ENCODE measurements around the gene FTSJ1. TPM values are rescaled to one million over a fixed set of nuclear protein-coding genes. Genes with fewer than 3 reads are reported as not detected.

The FTSJ1 gene
- polyA plus RNA-seq, 2 donors = 31.1 to 36.3 TPM

- H3K9me3 ChIP-seq (ENCODE audit: control insufficient read depth in 2 of 2, insufficient read depth in 1 of 2, low read depth in 1 of 2, low read length in 1 of 2) = no peaks in the 10 kb centered on the region
- peaks cover 0 to 8% of the 10 kb centered on the region in 2 donors for H3K4me1 ChIP-seq (ENCODE audit: control insufficient read depth in 2 of 2, insufficient read depth in 2 of 2, low read length in 1 of 2)
- no peaks in the 10 kb centered on the region for H3K27me3 ChIP-seq (ENCODE audit: control insufficient read depth in 1 of 2, insufficient read depth in 2 of 2, low read length in 2 of 2)
- H3K4me3 ChIP-seq (ENCODE audit: low read depth in 1 of 2, low read length in 2 of 2) = no peak overlapping the region
- WGBS, 2 donors = 65 to 70% methylated on average over 5 of the region's 5 CpGs
- H3K36me3 ChIP-seq (ENCODE audit: control insufficient read depth in 2 of 2, insufficient read depth in 2 of 2, low read length in 1 of 2) = no peaks in the 10 kb centered on the region
- H3K27ac ChIP-seq (ENCODE audit: low read depth in 2 of 2, low read length in 1 of 2) = no peak overlapping the region
Measured at GRCh38 chrX:48505481-48505880, 29.5 kb downstream of the FTSJ1 start.

GRCh38 chrX:48507246-48507645, 31.2 kb downstream of the FTSJ1 start:
- 67 to 91% methylated on average over 5 of the region's 5 CpGs for WGBS, 2 donors
- Histone ChIP-seq H3K27me3 (ENCODE audit: control insufficient read depth in 1 of 2, insufficient read depth in 2 of 2, low read length in 2 of 2) (no peaks in the 10 kb centered on the region), H3K4me3 (ENCODE audit: low read depth in 1 of 2, low read length in 2 of 2) (no peak overlapping the region), H3K36me3 (ENCODE audit: control insufficient read depth in 2 of 2, insufficient read depth in 2 of 2, low read length in 1 of 2) (no peaks in the 10 kb centered on the region), H3K27ac (ENCODE audit: low read depth in 2 of 2, low read length in 1 of 2) (no peak overlapping the region), H3K9me3 (ENCODE audit: control insufficient read depth in 2 of 2, insufficient read depth in 1 of 2, low read depth in 1 of 2, low read length in 1 of 2) (no peaks in the 10 kb centered on the region), H3K4me1 (ENCODE audit: control insufficient read depth in 2 of 2, insufficient read depth in 2 of 2, low read length in 1 of 2) (peaks cover 0 to 8% of the 10 kb centered on the region in 2 donors)

- peaks cover 0 to 8% of the 10 kb centered on the region in 2 donors for H3K4me1 ChIP-seq (ENCODE audit: control insufficient read depth in 2 of 2, insufficient read depth in 2 of 2, low read length in 1 of 2)
Measured at GRCh38 chrX:48508400-48509244, 32.6 kb downstream of the FTSJ1 start, which contains the start of gene PORCN. Gene PORCN (plus strand): TSS chrX:48508992. CDS start chrX:48509821, 829 bp downstream.

GRCh38 chrX:48509245-48509590, 33.2 kb downstream of the FTSJ1 start:
- 1 to 22% methylated on average over 16 of the region's 16 CpGs for WGBS, 2 donors

More at GRCh38 chrX:48508400-48509244, 32.6 kb downstream of the FTSJ1 start, which contains the start of gene PORCN:
- peak within 1 kb of the TSS; percentile 70 to 79 for H3K27ac ChIP-seq (ENCODE audit: low read depth in 2 of 2, low read length in 1 of 2)
- H3K36me3 ChIP-seq (ENCODE audit: control insufficient read depth in 2 of 2, insufficient read depth in 2 of 2, low read length in 1 of 2) = no peaks in the 10 kb centered on the region
- peak within 1 kb of the TSS; percentile 51 to 79 for H3K4me3 ChIP-seq (ENCODE audit: low read depth in 1 of 2, low read length in 2 of 2)
- no peaks in the 10 kb centered on the region for H3K9me3 ChIP-seq (ENCODE audit: control insufficient read depth in 2 of 2, insufficient read depth in 1 of 2, low read depth in 1 of 2, low read length in 1 of 2)
- no peaks in the 10 kb centered on the region for H3K27me3 ChIP-seq (ENCODE audit: control insufficient read depth in 1 of 2, insufficient read depth in 2 of 2, low read length in 2 of 2)
- 0 to 29% methylated on average over 51 to 65 of the region's 65 CpGs for WGBS, 2 donors

GRCh38 chrX:48509619-48510018, 33.6 kb downstream of the FTSJ1 start:
- Histone ChIP-seq H3K27me3 (ENCODE audit: control insufficient read depth in 1 of 2, insufficient read depth in 2 of 2, low read length in 2 of 2) (no peaks in the 10 kb centered on the region), H3K9me3 (ENCODE audit: control insufficient read depth in 2 of 2, insufficient read depth in 1 of 2, low read depth in 1 of 2, low read length in 1 of 2) (no peaks in the 10 kb centered on the region), H3K36me3 (ENCODE audit: control insufficient read depth in 2 of 2, insufficient read depth in 2 of 2, low read length in 1 of 2) (no peaks in the 10 kb centered on the region), H3K4me1 (ENCODE audit: control insufficient read depth in 2 of 2, insufficient read depth in 2 of 2, low read length in 1 of 2) (peaks cover 0 to 8% of the 10 kb centered on the region in 2 donors), H3K4me3 (ENCODE audit: low read depth in 1 of 2, low read length in 2 of 2) (peak overlapping the region; percentile 51 to 79), H3K27ac (ENCODE audit: low read depth in 2 of 2, low read length in 1 of 2) (no peak overlapping the region)
- WGBS, 2 donors = 48 to 50% methylated on average over 11 of the region's 11 CpGs

More at GRCh38 chrX:48509245-48509590, 33.2 kb downstream of the FTSJ1 start:
- Histone ChIP-seq H3K4me3 (ENCODE audit: low read depth in 1 of 2, low read length in 2 of 2) (peak overlapping the region; percentile 51 to 79), H3K4me1 (ENCODE audit: control insufficient read depth in 2 of 2, insufficient read depth in 2 of 2, low read length in 1 of 2) (peaks cover 0 to 8% of the 10 kb centered on the region in 2 donors), H3K27ac (ENCODE audit: low read depth in 2 of 2, low read length in 1 of 2) (peak overlapping the region; percentile 16 to 79), H3K36me3 (ENCODE audit: control insufficient read depth in 2 of 2, insufficient read depth in 2 of 2, low read length in 1 of 2) (no peaks in the 10 kb centered on the region), H3K27me3 (ENCODE audit: control insufficient read depth in 1 of 2, insufficient read depth in 2 of 2, low read length in 2 of 2) (no peaks in the 10 kb centered on the region), H3K9me3 (ENCODE audit: control insufficient read depth in 2 of 2, insufficient read depth in 1 of 2, low read depth in 1 of 2, low read length in 1 of 2) (no peaks in the 10 kb centered on the region)

DNA sequence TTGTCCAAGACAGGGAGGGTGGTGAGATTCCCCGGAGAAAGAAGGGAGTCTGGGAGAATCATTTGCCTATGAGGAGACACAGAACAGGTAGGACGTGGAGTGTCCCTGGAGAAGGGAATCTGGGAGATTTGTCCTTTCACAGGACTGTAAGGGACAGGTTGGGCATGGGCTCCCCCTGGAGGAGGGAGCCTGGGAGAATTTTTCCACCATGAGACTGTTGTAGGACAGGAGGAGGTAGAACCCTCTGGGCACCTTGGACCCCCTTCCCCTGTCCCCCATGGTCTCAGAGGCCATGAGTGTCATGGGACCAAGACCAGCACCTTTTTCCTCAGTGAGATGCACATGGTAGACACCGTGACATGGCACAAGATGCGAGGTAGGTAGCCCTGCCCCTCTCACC, 35.6 kb downstream of the FTSJ1 start:
- Histone ChIP-seq H3K4me3 (ENCODE audit: low read depth in 1 of 2, low read length in 2 of 2) (no peak overlapping the region), H3K27ac (ENCODE audit: low read depth in 2 of 2, low read length in 1 of 2) (no peak overlapping the region), H3K4me1 (ENCODE audit: control insufficient read depth in 2 of 2, insufficient read depth in 2 of 2, low read length in 1 of 2) (peaks cover 0 to 13% of the 10 kb centered on the region in 2 donors), H3K27me3 (ENCODE audit: control insufficient read depth in 1 of 2, insufficient read depth in 2 of 2, low read length in 2 of 2) (no peaks in the 10 kb centered on the region), H3K36me3 (ENCODE audit: control insufficient read depth in 2 of 2, insufficient read depth in 2 of 2, low read length in 1 of 2) (no peaks in the 10 kb centered on the region), H3K9me3 (ENCODE audit: control insufficient read depth in 2 of 2, insufficient read depth in 1 of 2, low read depth in 1 of 2, low read length in 1 of 2) (no peaks in the 10 kb centered on the region)
- WGBS, 2 donors = 61 to 66% methylated on average over 4 of the region's 4 CpGs

DNA sequence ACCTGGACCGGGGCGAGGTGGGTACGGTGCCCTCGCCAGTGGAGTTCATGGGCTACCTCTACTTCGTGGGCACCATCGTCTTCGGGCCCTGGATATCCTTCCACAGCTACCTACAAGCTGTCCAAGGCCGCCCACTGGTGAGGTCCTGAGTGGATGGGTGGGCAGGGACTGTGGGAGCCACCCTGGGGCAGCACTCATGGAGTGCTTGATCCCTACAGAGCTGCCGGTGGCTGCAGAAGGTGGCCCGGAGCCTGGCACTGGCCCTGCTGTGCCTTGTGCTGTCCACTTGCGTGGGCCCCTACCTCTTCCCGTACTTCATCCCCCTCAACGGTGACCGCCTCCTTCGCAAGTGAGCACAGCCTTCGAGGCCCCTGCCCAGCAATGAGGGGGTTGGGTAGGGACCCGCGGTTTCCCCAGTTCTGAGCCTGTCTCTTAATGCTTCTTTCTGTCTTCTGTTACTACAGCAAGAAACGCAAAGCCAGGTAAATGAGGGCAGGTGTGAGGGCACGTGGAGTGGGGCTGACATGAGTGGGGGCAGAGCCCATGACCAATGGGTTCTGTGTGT, 36.5 kb downstream of the FTSJ1 start:
- Histone ChIP-seq H3K27me3 (ENCODE audit: control insufficient read depth in 1 of 2, insufficient read depth in 2 of 2, low read length in 2 of 2) (no peaks in the 10 kb centered on the region), H3K36me3 (ENCODE audit: control insufficient read depth in 2 of 2, insufficient read depth in 2 of 2, low read length in 1 of 2) (peaks cover 0 to 1% of the 10 kb centered on the region in 2 donors), H3K4me3 (ENCODE audit: low read depth in 1 of 2, low read length in 2 of 2) (no peak overlapping the region), H3K4me1 (ENCODE audit: control insufficient read depth in 2 of 2, insufficient read depth in 2 of 2, low read length in 1 of 2) (peaks cover 0 to 13% of the 10 kb centered on the region in 2 donors), H3K9me3 (ENCODE audit: control insufficient read depth in 2 of 2, insufficient read depth in 1 of 2, low read depth in 1 of 2, low read length in 1 of 2) (no peaks in the 10 kb centered on the region), H3K27ac (ENCODE audit: low read depth in 2 of 2, low read length in 1 of 2) (no peak overlapping the region)
- 84 to 95% methylated on average over 20 of the region's 20 CpGs for WGBS, 2 donors

GRCh38 chrX:48513670-48514069, 37.7 kb downstream of the FTSJ1 start:
- no peak overlapping the region for H3K4me3 ChIP-seq (ENCODE audit: low read depth in 1 of 2, low read length in 2 of 2)
- peaks cover 0 to 13% of the 10 kb centered on the region in 2 donors for H3K4me1 ChIP-seq (ENCODE audit: control insufficient read depth in 2 of 2, insufficient read depth in 2 of 2, low read length in 1 of 2)
- 79 to 89% methylated on average over 4 of the region's 4 CpGs for WGBS, 2 donors
- no peaks in the 10 kb centered on the region for H3K9me3 ChIP-seq (ENCODE audit: control insufficient read depth in 2 of 2, insufficient read depth in 1 of 2, low read depth in 1 of 2, low read length in 1 of 2)
- H3K36me3 ChIP-seq (ENCODE audit: control insufficient read depth in 2 of 2, insufficient read depth in 2 of 2, low read length in 1 of 2) = peaks cover 0 to 1% of the 10 kb centered on the region in 2 donors
- no peak overlapping the region for H3K27ac ChIP-seq (ENCODE audit: low read depth in 2 of 2, low read length in 1 of 2)
- no peaks in the 10 kb centered on the region for H3K27me3 ChIP-seq (ENCODE audit: control insufficient read depth in 1 of 2, insufficient read depth in 2 of 2, low read length in 2 of 2)

- 58 to 73% methylated on average over 16 of the region's 16 CpGs for WGBS, 2 donors
- peaks cover 0 to 1% of the 10 kb centered on the region in 2 donors for H3K36me3 ChIP-seq (ENCODE audit: control insufficient read depth in 2 of 2, insufficient read depth in 2 of 2, low read length in 1 of 2)
- H3K9me3 ChIP-seq (ENCODE audit: control insufficient read depth in 2 of 2, insufficient read depth in 1 of 2, low read depth in 1 of 2, low read length in 1 of 2) = no peaks in the 10 kb centered on the region
- no peaks in the 10 kb centered on the region for H3K27me3 ChIP-seq (ENCODE audit: control insufficient read depth in 1 of 2, insufficient read depth in 2 of 2, low read length in 2 of 2)
- H3K4me1 ChIP-seq (ENCODE audit: control insufficient read depth in 2 of 2, insufficient read depth in 2 of 2, low read length in 1 of 2) = peaks cover 0 to 12% of the 10 kb centered on the region in 2 donors
- H3K4me3 ChIP-seq (ENCODE audit: low read depth in 1 of 2, low read length in 2 of 2) = no peak overlapping the region
- no peak overlapping the region for H3K27ac ChIP-seq (ENCODE audit: low read depth in 2 of 2, low read length in 1 of 2)
Measured at GRCh38 chrX:48514126-48514806, 38.3 kb downstream of the FTSJ1 start.

Measured in esophagus (tissue), 2 donors.